ENCODE data around the gene ARHGAP36. TPM values are rescaled to one million over a fixed set of nuclear protein-coding genes. Genes with fewer than 3 reads are reported as not detected.

ARHGAP36 gene
- total RNA-seq, 1 donor from 2014 or later: not detected

GRCh38 chrX:131054906-131055305, 3.2 kb upstream of the ARHGAP36 start:
- Histone ChIP-seq H3K27ac (replicated peaks) (no peak overlapping the region), H3K4me1 (no peaks in the 10 kb centered on the region), H3K27me3 (ENCODE audit: low read depth) (peaks cover 32% of the 10 kb centered on the region), H3K36me3 (no peaks in the 10 kb centered on the region), H3K9me3 (replicated peaks) (no peaks in the 10 kb centered on the region), H3K4me3 (no peak overlapping the region)
- intact Hi-C loops (cut with micrococcal nuclease): no loop called here
- no peak for TF ChIP-seq CTCF (IDR thresholded peaks at IDR 0.05; ENCODE audit: borderline replicate concordance)
- no peak for DNase-seq

DNA sequence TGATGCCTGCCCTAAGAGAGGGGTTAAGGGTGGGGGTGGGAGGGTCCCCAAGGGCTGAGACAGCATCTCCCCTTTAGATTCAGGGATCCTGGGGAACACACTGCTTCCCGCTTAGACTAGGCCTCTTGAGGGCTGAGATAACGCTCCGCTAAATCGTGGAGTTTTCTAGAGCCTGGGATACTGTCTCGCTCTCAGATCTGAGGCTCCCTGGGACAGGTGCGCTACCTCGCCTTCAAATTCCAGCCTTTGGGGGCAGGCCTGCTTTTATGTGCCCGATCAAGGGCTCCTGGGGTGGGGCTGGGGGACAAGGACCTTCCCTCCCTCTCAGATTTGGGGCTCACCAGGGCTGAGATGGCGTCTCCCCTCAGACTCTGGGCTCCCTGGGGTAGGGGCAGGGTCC, 440 bp upstream of the ARHGAP36 start:
- peaks cover 50% of the 10 kb centered on the region for H3K27me3 ChIP-seq (ENCODE audit: low read depth)
- no peak overlapping the region for H3K27ac ChIP-seq (replicated peaks)
- H3K9me3 ChIP-seq (replicated peaks): no peaks in the 10 kb centered on the region
- TF ChIP-seq CTCF (IDR thresholded peaks at IDR 0.05; ENCODE audit: borderline replicate concordance): no peak
- intact Hi-C loops (cut with micrococcal nuclease): no loop called here
- no peak for DNase-seq
- H3K4me3 ChIP-seq: no peak overlapping the region
- H3K4me1 ChIP-seq: no peaks in the 10 kb centered on the region
- H3K36me3 ChIP-seq: no peaks in the 10 kb centered on the region

- intact Hi-C loops (cut with micrococcal nuclease): no loop called here
- Histone ChIP-seq H3K27me3 (ENCODE audit: low read depth) (peaks cover 55% of the 10 kb centered on the region), H3K4me3 (no peak overlapping the region), H3K36me3 (no peaks in the 10 kb centered on the region), H3K9me3 (replicated peaks) (no peaks in the 10 kb centered on the region), H3K27ac (replicated peaks) (no peak overlapping the region), H3K4me1 (no peaks in the 10 kb centered on the region)
- DNase-seq: no peak
- TF ChIP-seq CTCF (IDR thresholded peaks at IDR 0.05; ENCODE audit: borderline replicate concordance): no peak
These were observed 1.1 kb downstream of the ARHGAP36 start for GRCh38 chrX:131059246-131059645.

GRCh38 chrX:131060147-131060546, 2.0 kb downstream of the ARHGAP36 start:
- Histone ChIP-seq H3K4me3 (no peak overlapping the region), H3K36me3 (no peaks in the 10 kb centered on the region), H3K4me1 (no peaks in the 10 kb centered on the region), H3K9me3 (replicated peaks) (no peaks in the 10 kb centered on the region), H3K27ac (replicated peaks) (no peak overlapping the region), H3K27me3 (ENCODE audit: low read depth) (peaks cover 55% of the 10 kb centered on the region)
- intact Hi-C loops (cut with micrococcal nuclease): no loop called here
- DNase-seq: no peak
- no peak for TF ChIP-seq CTCF (IDR thresholded peaks at IDR 0.05; ENCODE audit: borderline replicate concordance)

- no peaks in the 10 kb centered on the region for H3K9me3 ChIP-seq (replicated peaks)
- intact Hi-C loops (cut with micrococcal nuclease): no loop called here
- no peak for TF ChIP-seq CTCF (IDR thresholded peaks at IDR 0.05; ENCODE audit: borderline replicate concordance)
- H3K36me3 ChIP-seq: no peaks in the 10 kb centered on the region
- H3K4me3 ChIP-seq: no peak overlapping the region
- no peaks in the 10 kb centered on the region for H3K4me1 ChIP-seq
- no peak overlapping the region for H3K27ac ChIP-seq (replicated peaks)
- no peak for DNase-seq
- H3K27me3 ChIP-seq (ENCODE audit: low read depth): peaks cover 65% of the 10 kb centered on the region
These were observed 3.2 kb downstream of the ARHGAP36 start for GRCh38 chrX:131061306-131061705.

GRCh38 chrX:131063613-131064012, 5.5 kb downstream of the ARHGAP36 start:
- no peak for DNase-seq
- Histone ChIP-seq H3K27me3 (ENCODE audit: low read depth) (peaks cover 71% of the 10 kb centered on the region), H3K27ac (replicated peaks) (no peak overlapping the region), H3K4me3 (no peak overlapping the region), H3K9me3 (replicated peaks) (no peaks in the 10 kb centered on the region), H3K36me3 (no peaks in the 10 kb centered on the region), H3K4me1 (no peaks in the 10 kb centered on the region)
- intact Hi-C loops (cut with micrococcal nuclease): no loop called here
- TF ChIP-seq CTCF (IDR thresholded peaks at IDR 0.05; ENCODE audit: borderline replicate concordance): no peak
